ENCODE results near the gene RAP2C.

RAP2C gene

GRCh38 chrX:132199941-132200340 lies 19.3 kb downstream of the RAP2C start:
- Histone ChIP-seq H3K36me3 (ENCODE audit: control insufficient read depth, insufficient read depth, low read length) (no peaks in the 10 kb centered on the region), H3K27me3 (replicated peaks; ENCODE audit: control insufficient read depth, insufficient read depth, low read length) (no peaks in the 10 kb centered on the region), H3K4me3 (replicated peaks; ENCODE audit: low read depth, low read length) (no peak overlapping the region)
- no peak for DNase-seq (ENCODE audit: extremely low read depth, insufficient read length)
- no peak for TF ChIP-seq CTCF (IDR thresholded peaks at IDR 0.05; ENCODE audit: insufficient read depth, low read length, poor library complexity, severe bottlenecking)

- no peak for TF ChIP-seq CTCF (IDR thresholded peaks at IDR 0.05; ENCODE audit: insufficient read depth, low read length, poor library complexity, severe bottlenecking)
- DNase-seq (ENCODE audit: extremely low read depth, insufficient read length) = no peak
- no peak overlapping the region for H3K4me3 ChIP-seq (replicated peaks; ENCODE audit: low read depth, low read length)
- no peaks in the 10 kb centered on the region for H3K27me3 ChIP-seq (replicated peaks; ENCODE audit: control insufficient read depth, insufficient read depth, low read length)
- no peaks in the 10 kb centered on the region for H3K36me3 ChIP-seq (ENCODE audit: control insufficient read depth, insufficient read depth, low read length)
Observed at GRCh38 chrX:132193872-132194574, 25.2 kb downstream of the RAP2C start.

GRCh38 chrX:132191938-132192337 lies 27.3 kb downstream of the RAP2C start:
- no peak for DNase-seq (ENCODE audit: extremely low read depth, insufficient read length)
- H3K4me3 ChIP-seq (replicated peaks; ENCODE audit: low read depth, low read length) = no peak overlapping the region
- no peaks in the 10 kb centered on the region for H3K36me3 ChIP-seq (ENCODE audit: control insufficient read depth, insufficient read depth, low read length)
- H3K27me3 ChIP-seq (replicated peaks; ENCODE audit: control insufficient read depth, insufficient read depth, low read length) = no peaks in the 10 kb centered on the region
- no peak for TF ChIP-seq CTCF (IDR thresholded peaks at IDR 0.05; ENCODE audit: insufficient read depth, low read length, poor library complexity, severe bottlenecking)

DNA sequence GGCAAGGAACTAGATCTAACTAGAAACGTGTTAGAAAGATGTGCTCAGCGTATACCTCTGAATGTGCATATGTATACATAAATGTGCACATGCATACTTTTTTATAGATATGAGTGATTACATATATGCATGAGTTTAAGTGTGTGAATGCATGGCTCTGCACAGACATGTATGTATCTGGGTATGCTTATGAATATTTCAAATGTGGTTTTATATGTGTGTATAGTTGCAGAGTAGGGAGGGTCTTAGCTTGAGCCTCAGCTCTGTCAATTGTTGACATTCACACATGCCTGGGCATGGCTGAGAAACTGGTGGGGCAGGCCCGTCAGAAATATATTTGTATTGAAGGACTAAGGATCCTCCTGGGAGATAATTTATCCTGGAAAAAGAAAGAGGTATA lies 31.1 kb downstream of the RAP2C start:
- H3K4me3 ChIP-seq (replicated peaks; ENCODE audit: low read depth, low read length) = no peak overlapping the region
- H3K36me3 ChIP-seq (ENCODE audit: control insufficient read depth, insufficient read depth, low read length) = no peaks in the 10 kb centered on the region
- no peak for DNase-seq (ENCODE audit: extremely low read depth, insufficient read length)
- no peaks in the 10 kb centered on the region for H3K27me3 ChIP-seq (replicated peaks; ENCODE audit: control insufficient read depth, insufficient read depth, low read length)
- TF ChIP-seq CTCF (IDR thresholded peaks at IDR 0.05; ENCODE audit: insufficient read depth, low read length, poor library complexity, severe bottlenecking) = no peak

DNA sequence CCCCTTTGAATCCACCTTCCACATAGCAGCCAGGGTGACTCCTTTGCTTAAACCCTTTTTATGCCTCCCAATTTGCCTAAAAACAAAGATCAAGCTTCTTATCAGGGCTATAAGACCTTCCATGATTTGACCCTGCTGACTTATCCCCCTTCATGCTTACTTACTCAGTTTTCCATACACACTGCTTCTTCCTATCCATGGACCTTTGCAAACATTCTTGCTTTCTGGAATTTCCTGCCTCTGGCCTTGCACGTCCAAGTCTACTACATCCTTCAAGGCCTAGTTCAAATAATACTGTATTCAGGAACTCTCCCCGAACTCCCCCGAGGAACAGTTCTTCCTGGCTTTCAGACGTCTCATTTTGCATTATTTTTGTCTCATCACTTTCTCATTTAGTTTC lies 31.8 kb downstream of the RAP2C start:
- H3K4me3 ChIP-seq (replicated peaks; ENCODE audit: low read depth, low read length) = no peak overlapping the region
- no peak for DNase-seq (ENCODE audit: extremely low read depth, insufficient read length)
- no peak for TF ChIP-seq CTCF (IDR thresholded peaks at IDR 0.05; ENCODE audit: insufficient read depth, low read length, poor library complexity, severe bottlenecking)
- no peaks in the 10 kb centered on the region for H3K36me3 ChIP-seq (ENCODE audit: control insufficient read depth, insufficient read depth, low read length)
- H3K27me3 ChIP-seq (replicated peaks; ENCODE audit: control insufficient read depth, insufficient read depth, low read length) = no peaks in the 10 kb centered on the region

GRCh38 chrX:132184871-132185270 lies 34.4 kb downstream of the RAP2C start:
- no peak overlapping the region for H3K4me3 ChIP-seq (replicated peaks; ENCODE audit: low read depth, low read length)
- H3K36me3 ChIP-seq (ENCODE audit: control insufficient read depth, insufficient read depth, low read length) = no peaks in the 10 kb centered on the region
- TF ChIP-seq CTCF (IDR thresholded peaks at IDR 0.05; ENCODE audit: insufficient read depth, low read length, poor library complexity, severe bottlenecking) = no peak
- H3K27me3 ChIP-seq (replicated peaks; ENCODE audit: control insufficient read depth, insufficient read depth, low read length) = no peaks in the 10 kb centered on the region
- DNase-seq (ENCODE audit: extremely low read depth, insufficient read length) = no peak
